Activated CD4-positive, alpha-beta T cell treated with anti-CD3 and anti-CD28 coated beads, Interleukin-2, amount 10 ng/mL, durations not matched to agents 7 days and 5 days (primary cell): ENCODE measurements around the gene RNASE11. TPM values are rescaled to one million over a fixed set of nuclear protein-coding genes. Genes with fewer than 3 reads are reported as not detected.

Source experiments
- CTCF ChIA-PET: fragments of 350-600 bp; sonication (Branson Sonifier 250); formaldehyde crosslinking; loops from one replicate; lab custom pipeline; 2021; ENCODE audit warnings: antibody characterized with exemption; lab: Charles Lee
- POLR2A ChIA-PET: fragments of 350-600 bp; sonication (Branson Sonifier 250); formaldehyde crosslinking; loops from one replicate; lab custom pipeline; 2021; ENCODE audit warnings: antibody characterized with exemption; lab: Charles Lee
- DNase-seq: peaks from one replicate; pipeline ENCODE4 v3.0.0-alpha.2; 2020
- H3K27ac Mint-ChIP-seq: one replicate; pipeline ENCODE4 v1.8.0; 2021; ENCODE audit warnings: mild to moderate bottlenecking, moderate library complexity, mixed read lengths
- H3K27me3 Mint-ChIP-seq: one replicate; pipeline ENCODE4 v1.8.0; 2021; ENCODE audit warnings: mixed read lengths
- H3K36me3 Mint-ChIP-seq: one replicate; pipeline ENCODE4 v1.8.0; 2021; ENCODE audit warnings: low read depth, mixed read lengths
- H3K4me1 Mint-ChIP-seq: one replicate; pipeline ENCODE4 v1.8.0; 2021; ENCODE audit warnings: mixed read lengths
- H3K4me3 Mint-ChIP-seq: one replicate; pipeline ENCODE4 v1.8.0; 2021; ENCODE audit warnings: mild to moderate bottlenecking, moderate library complexity, mixed read lengths
- H3K9me3 Mint-ChIP-seq: one replicate; pipeline ENCODE4 v1.8.0; 2021; ENCODE audit warnings: mixed read lengths
- total RNA-seq, 2 experiments: library from RNA; stranded (reverse); gene quantifications; one replicate each; pipeline ENCODE4 v1.2.3, GENCODE V29; 2021

Gene RNASE11
- total RNA-seq, 2 experiments from 2014 or later, result not detected

DNA sequence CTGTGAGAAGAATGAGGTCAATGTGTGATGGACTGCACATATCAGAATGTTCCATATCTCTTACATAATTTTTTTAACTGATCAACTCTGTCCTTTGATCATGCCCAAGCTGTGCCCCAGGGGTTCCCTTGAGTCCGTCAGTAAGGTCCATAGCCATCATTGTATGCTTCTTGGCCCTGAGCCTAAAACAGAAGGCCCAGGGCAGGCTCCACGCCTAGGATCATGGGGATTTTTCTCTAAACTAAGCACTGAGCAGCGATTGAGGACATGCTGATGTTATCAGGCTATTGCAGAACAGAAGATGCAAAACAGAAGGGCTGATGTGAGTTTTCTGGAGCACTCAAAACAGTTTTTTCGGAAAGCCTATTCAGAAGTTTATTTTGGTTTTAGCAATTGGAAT is 47.9 kb downstream of the RNASE11 start:
- Mint-ChIP-seq H3K9me3 (no peaks in the 10 kb centered on the region), H3K27me3 (peaks cover 6% of the 10 kb centered on the region), H3K4me1 (no peaks in the 10 kb centered on the region), H3K27ac (no peak overlapping the region), H3K4me3 (no peak overlapping the region), H3K36me3 (no peaks in the 10 kb centered on the region)
- ChIA-PET POLR2A (no interaction called here), CTCF (no interaction called here)
- no peak for DNase-seq

Other genes starting within 250 kb of the RNASE11 start
- gene PARP2, start 244.4 kb downstream of the RNASE11 start, total RNA-seq, result 10 to 100 TPM; 28.6 to 32.5 TPM
- gene TEP1, start 174.5 kb downstream of the RNASE11 start, total RNA-seq, result 10 to 100 TPM; 38.1 to 42.9 TPM
- gene KLHL33, start 151.8 kb downstream of the RNASE11 start, total RNA-seq, result under 1 TPM; 0.15 to 0.17 TPM
- gene OSGEP, start 133.2 kb downstream of the RNASE11 start, total RNA-seq, result 10 to 100 TPM; 58.5 to 59.8 TPM
- gene APEX1, start 132.8 kb downstream of the RNASE11 start, total RNA-seq, result 100 to 1,000 TPM; 131 to 144 TPM
- gene PIP4P1, start 126.6 kb downstream of the RNASE11 start, total RNA-seq, result 10 to 100 TPM; 33.9 to 40.8 TPM
- 100 to 1,000 TPM; 178 to 183 TPM for gene PNP, start 118.6 kb downstream of the RNASE11 start, total RNA-seq
- under 1 TPM; 0.23 to 0.40 TPM for gene RNASE10, start 82.5 kb downstream of the RNASE11 start, total RNA-seq
- not detected for gene RNASE9, start 27.0 kb downstream of the RNASE11 start, total RNA-seq
- not detected for gene RNASE12, start 3.4 kb upstream of the RNASE11 start, total RNA-seq
- not detected for gene OR6S1, start 53.7 kb upstream of the RNASE11 start, total RNA-seq
- gene RNASE4, start 96.6 kb upstream of the RNASE11 start, total RNA-seq, result 1 to 10 TPM in 1 of 2 experiments, under 1 TPM in 1; 0.92 to 1.4 TPM
- gene ANG, start 100.8 kb upstream of the RNASE11 start, total RNA-seq, result 1 to 10 TPM in 1 of 2 experiments, under 1 TPM in 1; 0.89 to 1.6 TPM
- not detected for gene EDDM3A, start 157.9 kb upstream of the RNASE11 start, total RNA-seq
- gene EDDM3B, start 180.4 kb upstream of the RNASE11 start, total RNA-seq, result not detected
- gene RNASE6, start 193.3 kb upstream of the RNASE11 start, total RNA-seq, result 1 to 10 TPM; 2.4 TPM
- not detected for gene RNASE1, start 214.8 kb upstream of the RNASE11 start, total RNA-seq